ENCODE data around the gene PPT1. TPM values are rescaled to one million over a fixed set of nuclear protein-coding genes. Genes with fewer than 3 reads are reported as not detected.

The PPT1 gene
- total RNA-seq, 1 experiment from 2014 or later = 107 TPM

- ATAC-seq = no peak
- no peak overlapping the region for H3K4me3 Mint-ChIP-seq
- CTCF ChIA-PET = interaction anchor here (0.9 to 3.5 kb wide), 2 partner anchors 10 to 50 kb away, joined by 3 to 27 read pairs; no protein-coding TSS in a partner anchor
- no peaks in the 10 kb centered on the region for H3K9me3 Mint-ChIP-seq
- peaks cover 4% of the 10 kb centered on the region for H3K27me3 Mint-ChIP-seq (ENCODE audit: low read depth)
- DNase-seq (ENCODE audit: low spot score) = no peak
- TF ChIP-seq ZMAT4 (CRISPR knock-in tag; IDR thresholded peaks at IDR 0.05) = no peak
- TF ChIP-seq, protein P1, sequence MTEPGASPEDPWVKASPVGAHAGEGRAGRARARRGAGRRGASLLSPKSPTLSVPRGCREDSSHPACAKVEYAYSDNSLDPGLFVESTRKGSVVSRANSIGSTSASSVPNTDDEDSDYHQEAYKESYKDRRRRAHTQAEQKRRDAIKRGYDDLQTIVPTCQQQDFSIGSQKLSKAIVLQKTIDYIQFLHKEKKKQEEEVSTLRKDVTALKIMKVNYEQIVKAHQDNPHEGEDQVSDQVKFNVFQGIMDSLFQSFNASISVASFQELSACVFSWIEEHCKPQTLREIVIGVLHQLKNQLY (CRISPR knock-in tag; IDR thresholded peaks at IDR 0.05) = no peak
- TF ChIP-seq, protein P2, sequence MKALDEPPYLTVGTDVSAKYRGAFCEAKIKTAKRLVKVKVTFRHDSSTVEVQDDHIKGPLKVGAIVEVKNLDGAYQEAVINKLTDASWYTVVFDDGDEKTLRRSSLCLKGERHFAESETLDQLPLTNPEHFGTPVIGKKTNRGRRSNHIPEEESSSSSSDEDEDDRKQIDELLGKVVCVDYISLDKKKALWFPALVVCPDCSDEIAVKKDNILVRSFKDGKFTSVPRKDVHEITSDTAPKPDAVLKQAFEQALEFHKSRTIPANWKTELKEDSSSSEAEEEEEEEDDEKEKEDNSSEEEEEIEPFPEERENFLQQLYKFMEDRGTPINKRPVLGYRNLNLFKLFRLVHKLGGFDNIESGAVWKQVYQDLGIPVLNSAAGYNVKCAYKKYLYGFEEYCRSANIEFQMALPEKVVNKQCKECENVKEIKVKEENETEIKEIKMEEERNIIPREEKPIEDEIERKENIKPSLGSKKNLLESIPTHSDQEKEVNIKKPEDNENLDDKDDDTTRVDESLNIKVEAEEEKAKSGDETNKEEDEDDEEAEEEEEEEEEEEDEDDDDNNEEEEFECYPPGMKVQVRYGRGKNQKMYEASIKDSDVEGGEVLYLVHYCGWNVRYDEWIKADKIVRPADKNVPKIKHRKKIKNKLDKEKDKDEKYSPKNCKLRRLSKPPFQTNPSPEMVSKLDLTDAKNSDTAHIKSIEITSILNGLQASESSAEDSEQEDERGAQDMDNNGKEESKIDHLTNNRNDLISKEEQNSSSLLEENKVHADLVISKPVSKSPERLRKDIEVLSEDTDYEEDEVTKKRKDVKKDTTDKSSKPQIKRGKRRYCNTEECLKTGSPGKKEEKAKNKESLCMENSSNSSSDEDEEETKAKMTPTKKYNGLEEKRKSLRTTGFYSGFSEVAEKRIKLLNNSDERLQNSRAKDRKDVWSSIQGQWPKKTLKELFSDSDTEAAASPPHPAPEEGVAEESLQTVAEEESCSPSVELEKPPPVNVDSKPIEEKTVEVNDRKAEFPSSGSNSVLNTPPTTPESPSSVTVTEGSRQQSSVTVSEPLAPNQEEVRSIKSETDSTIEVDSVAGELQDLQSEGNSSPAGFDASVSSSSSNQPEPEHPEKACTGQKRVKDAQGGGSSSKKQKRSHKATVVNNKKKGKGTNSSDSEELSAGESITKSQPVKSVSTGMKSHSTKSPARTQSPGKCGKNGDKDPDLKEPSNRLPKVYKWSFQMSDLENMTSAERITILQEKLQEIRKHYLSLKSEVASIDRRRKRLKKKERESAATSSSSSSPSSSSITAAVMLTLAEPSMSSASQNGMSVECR (CRISPR knock-in tag; IDR thresholded peaks at IDR 0.05; ENCODE audit: borderline replicate concordance) = no peak
- TF ChIP-seq NR3C1 (CRISPR knock-in tag; conservative IDR thresholded peaks at IDR 0.05; ENCODE audit: low read depth) = no peak
- TF ChIP-seq, protein P3, sequence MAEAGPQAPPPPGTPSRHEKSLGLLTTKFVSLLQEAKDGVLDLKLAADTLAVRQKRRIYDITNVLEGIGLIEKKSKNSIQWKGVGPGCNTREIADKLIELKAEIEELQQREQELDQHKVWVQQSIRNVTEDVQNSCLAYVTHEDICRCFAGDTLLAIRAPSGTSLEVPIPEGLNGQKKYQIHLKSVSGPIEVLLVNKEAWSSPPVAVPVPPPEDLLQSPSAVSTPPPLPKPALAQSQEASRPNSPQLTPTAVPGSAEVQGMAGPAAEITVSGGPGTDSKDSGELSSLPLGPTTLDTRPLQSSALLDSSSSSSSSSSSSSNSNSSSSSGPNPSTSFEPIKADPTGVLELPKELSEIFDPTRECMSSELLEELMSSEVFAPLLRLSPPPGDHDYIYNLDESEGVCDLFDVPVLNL (CRISPR knock-in tag; IDR thresholded peaks at IDR 0.05; ENCODE audit: borderline replicate concordance, low read depth) = no peak
- no peak for TF ChIP-seq PREB (CRISPR knock-in tag; IDR thresholded peaks at IDR 0.05; ENCODE audit: borderline replicate concordance)
- TF ChIP-seq, protein P4, sequence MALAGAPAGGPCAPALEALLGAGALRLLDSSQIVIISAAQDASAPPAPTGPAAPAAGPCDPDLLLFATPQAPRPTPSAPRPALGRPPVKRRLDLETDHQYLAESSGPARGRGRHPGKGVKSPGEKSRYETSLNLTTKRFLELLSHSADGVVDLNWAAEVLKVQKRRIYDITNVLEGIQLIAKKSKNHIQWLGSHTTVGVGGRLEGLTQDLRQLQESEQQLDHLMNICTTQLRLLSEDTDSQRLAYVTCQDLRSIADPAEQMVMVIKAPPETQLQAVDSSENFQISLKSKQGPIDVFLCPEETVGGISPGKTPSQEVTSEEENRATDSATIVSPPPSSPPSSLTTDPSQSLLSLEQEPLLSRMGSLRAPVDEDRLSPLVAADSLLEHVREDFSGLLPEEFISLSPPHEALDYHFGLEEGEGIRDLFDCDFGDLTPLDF (CRISPR knock-in tag; IDR thresholded peaks at IDR 0.05) = no peak
- no peak for TF ChIP-seq HMGA2 (CRISPR knock-in tag; IDR thresholded peaks at IDR 0.05)
- TF ChIP-seq CDX4 (CRISPR knock-in tag; IDR thresholded peaks at IDR 0.05; ENCODE audit: borderline replicate concordance) = no peak
- no peak for TF ChIP-seq ZNF317 (CRISPR knock-in tag; IDR thresholded peaks at IDR 0.05; ENCODE audit: borderline replicate concordance, low read depth)
- no peak for TF ChIP-seq ZNF219 (CRISPR knock-in tag; IDR thresholded peaks at IDR 0.05; ENCODE audit: borderline replicate concordance)
- TF ChIP-seq ATF3 (CRISPR knock-in tag; conservative IDR thresholded peaks at IDR 0.05) = no peak
- no peak for TF ChIP-seq ZNF425 (CRISPR knock-in tag; conservative IDR thresholded peaks at IDR 0.05)
- no peak for TF ChIP-seq E2F5 (CRISPR knock-in tag; IDR thresholded peaks at IDR 0.05)
- TF ChIP-seq IRF2 (CRISPR knock-in tag; IDR thresholded peaks at IDR 0.05; ENCODE audit: borderline replicate concordance, low read depth) = no peak
- no peak for TF ChIP-seq FOXK1 (CRISPR knock-in tag; IDR thresholded peaks at IDR 0.05)
- TF ChIP-seq USF1 (CRISPR knock-in tag; IDR thresholded peaks at IDR 0.05) = no peak
- no peak for TF ChIP-seq ATF1 (CRISPR knock-in tag; IDR thresholded peaks at IDR 0.05)
- H3K4me1 Mint-ChIP-seq = no peaks in the 10 kb centered on the region
- POLR2A ChIA-PET = no interaction called here
- no peak overlapping the region for H3K27ac Mint-ChIP-seq
- H3K36me3 Mint-ChIP-seq = no peaks in the 10 kb centered on the region
These were observed 36.8 kb upstream of the PPT1 start for GRCh38 chr1:40133839-40134238.
